HepG2 (cell line): Measurements from ENCODE around the gene MEI1. TPM values are rescaled to one million over a fixed set of nuclear protein-coding genes. Genes with fewer than 3 reads are reported as not detected.

Source experiments
- ATAC-seq: fragments of 200-7000 bp; cut with Tn5 transposase; 3 replicates; pipeline ENCODE4 v1.9.1; 2020; ENCODE audit warnings: mild to moderate bottlenecking, moderate library complexity
- BruUV-seq: library from RNA; stranded (reverse); fragments of 400-500 nt; replicated peaks from 2 replicates; lab custom pipeline; 2021; lab: Mats Ljungman, UMichigan
- CTCF ChIA-PET: fragments of 300-600 bp; formaldehyde crosslinking; extraction: SDS; loops from one replicate; lab custom pipeline; 2021; ENCODE audit warnings: low total read pairs, inconsistent platforms, low intra/inter-chr PET ratio; lab: Yijun Ruan, JAX
- POLR2A ChIA-PET: fragments of 350-600 bp; sonication (Branson Sonifier 250); formaldehyde crosslinking; loops from one replicate; lab custom pipeline; 2020; ENCODE audit warnings: antibody characterized with exemption, inconsistent platforms; lab: Yijun Ruan, JAX
- DNase-seq: peaks from one replicate; pipeline ENCODE4 v3.0.0-alpha.2; 2015; ENCODE audit warnings: low spot score
- FAIRE-seq: peaks from 3 replicates; lab custom pipeline; 2011; peaks lifted over from hg19 to GRCh38; lab: Jason Lieb, UNC
- H2AFZ ChIP-seq: one replicate; pipeline ENCODE4 v1.6.1; 2011; ENCODE audit warnings: low read length, inconsistent platforms
- H3K27ac ChIP-seq: fragments of 300-600 bp; 3 replicates; pipeline ENCODE4 v1.8.0; 2011; ENCODE audit warnings: mixed run types, mild to moderate bottlenecking, mixed read lengths, low read length, inconsistent platforms; ENCODE audit not compliant: insufficient read depth; ENCODE audit errors: extremely low read length
- H3K27me3 ChIP-seq, 2 experiments: fragments of 200-600 bp in 1 of 2; 2 replicates in 1 of 2; 3 replicates in 1 of 2; pipeline versions ENCODE4 v1.6.0 to v1.8.0; 2011; ENCODE audit warnings: low read length in 2 of 2, mild to moderate bottlenecking in 2 of 2, moderate library complexity in 2 of 2, inconsistent platforms in 1 of 2; ENCODE audit not compliant: insufficient read depth in 2 of 2, control insufficient read depth in 1 of 2
- H3K36me3 ChIP-seq, 2 experiments: fragments of 200-600 bp in 1 of 2; replicated peaks in 1 of 2; 2 replicates in 1 of 2; 3 replicates in 1 of 2; pipeline versions ENCODE4 v1.5.1 to v1.8.0; 2011; ENCODE audit warnings: low read length in 2 of 2, inconsistent platforms in 1 of 2; ENCODE audit not compliant: insufficient read depth in 2 of 2, control insufficient read depth in 1 of 2
- H3K4me1 ChIP-seq: 2 replicates; pipeline ENCODE4 v1.5.1; 2012; ENCODE audit warnings: low read length, inconsistent platforms; ENCODE audit not compliant: insufficient read depth
- H3K4me2 ChIP-seq: 2 replicates; pipeline ENCODE4 v1.6.0; 2011; ENCODE audit warnings: low read depth, low read length, inconsistent platforms
- H3K4me3 ChIP-seq, 3 experiments: fragments of 200-600 bp in 1 of 3; sonication (generic), shearing (Covaris generic) in 1 of 3; replicated peaks in 1 of 3; 2 replicates each; pipeline ENCODE4 v1.5.1; 2011 to 2016; ENCODE audit warnings: low read length in 3 of 3, inconsistent platforms in 2 of 3, low read depth in 2 of 3, mild to moderate bottlenecking in 2 of 3, control low read depth in 1 of 3, mixed read lengths in 1 of 3; ENCODE audit not compliant: insufficient read depth in 1 of 3
- H3K79me2 ChIP-seq: one replicate; pipeline ENCODE4 v1.6.1; 2011; ENCODE audit warnings: low read length, inconsistent platforms; ENCODE audit not compliant: insufficient read depth
- H3K9ac ChIP-seq: 2 replicates; pipeline ENCODE4 v1.6.0; 2011; ENCODE audit warnings: mild to moderate bottlenecking, low read depth, low read length, inconsistent platforms; ENCODE audit not compliant: insufficient read depth
- H3K9me3 ChIP-seq: 2 replicates; pipeline ENCODE4 v1.5.1; 2012; ENCODE audit warnings: mild to moderate bottlenecking, low read length
- H4K20me1 ChIP-seq: 2 replicates; pipeline ENCODE4 v1.6.0; 2011; ENCODE audit warnings: inconsistent platforms, mild to moderate bottlenecking, low read length, moderate library complexity; ENCODE audit not compliant: insufficient read depth
- AHR ChIP-seq: IDR thresholded peaks from 2 replicates; pipeline ENCODE4 v1.6.1; 2018; ENCODE audit warnings: missing genetic modification reagents, missing compliant biosample characterization
- CEBPG ChIP-seq: IDR thresholded peaks from 2 replicates; pipeline ENCODE4 v1.6.1; 2016
- DDIT3 ChIP-seq: sonication (generic); formaldehyde crosslinking; IDR thresholded peaks from 2 replicates; pipeline ENCODE4 v1.4.0; 2020; ENCODE audit warnings: mild to moderate bottlenecking, missing genetic modification reagents
- ELK4 ChIP-seq: sonication (generic); formaldehyde crosslinking; IDR thresholded peaks from 2 replicates; pipeline ENCODE4 v1.9.0; 2021; ENCODE audit warnings: missing genetic modification reagents, borderline replicate concordance
- HES4 ChIP-seq: sonication (generic); formaldehyde crosslinking; IDR thresholded peaks from 2 replicates; pipeline ENCODE4 v1.9.0; 2021; ENCODE audit warnings: mild to moderate bottlenecking, missing genetic modification reagents, borderline replicate concordance
- JUN ChIP-seq: sonication (generic); formaldehyde crosslinking; IDR thresholded peaks from 2 replicates; pipeline ENCODE4 v1.4.0; 2020; ENCODE audit warnings: mild to moderate bottlenecking, missing genetic modification reagents
- NBN ChIP-seq: fragments of 450-650 bp; conservative IDR thresholded peaks from 2 replicates; pipeline ENCODE4 v1.6.1; 2017
- PAXIP1 ChIP-seq: sonication (generic); formaldehyde crosslinking; conservative IDR thresholded peaks from 2 replicates; pipeline ENCODE4 v1.4.0; 2020; ENCODE audit warnings: mild to moderate bottlenecking, missing genetic modification reagents, moderate library complexity
- SMARCC2 ChIP-seq: fragments of 450-650 bp; IDR thresholded peaks from 2 replicates; pipeline ENCODE4 v1.6.1; 2017; ENCODE audit warnings: antibody characterized with exemption, mild to moderate bottlenecking
- ZNF30 ChIP-seq: sonication (generic); formaldehyde crosslinking; IDR thresholded peaks from 2 replicates; pipeline ENCODE4 v1.5.0; 2020; ENCODE audit warnings: mild to moderate bottlenecking, missing genetic modification reagents
- ZNF329 ChIP-seq: sonication (generic); formaldehyde crosslinking; IDR thresholded peaks from 2 replicates; pipeline ENCODE4 v1.9.0; 2021; ENCODE audit warnings: low read depth, mild to moderate bottlenecking, missing genetic modification reagents
- ZNF572 ChIP-seq: sonication (generic); formaldehyde crosslinking; IDR thresholded peaks from 2 replicates; pipeline ENCODE4 v1.5.1; 2020; ENCODE audit warnings: mild to moderate bottlenecking, missing genetic modification reagents
- WGBS: methylation state at CpG from one replicate; pipeline ENCODE4 v1.1.6; 2017; ENCODE audit warnings: low lambda C conversion rate; 5-methylcytosine and 5-hydroxymethylcytosine counted together
- in situ Hi-C: cut with HindIII; loops from 2 replicates; pipeline ENCODE4 v1.10.0; 2017; ENCODE audit warnings: low pct_unique_long_range_greater_than_20kb; ENCODE audit not compliant: extremely low pct_ligation_motif_present
- intact Hi-C: fragments of 100-400 bp; cut with micrococcal nuclease; formaldehyde crosslinking; loops from one replicate; pipeline ENCODE4 v1.10.0; 2022; ENCODE audit not compliant: unreplicated experiment
- polyA plus RNA-seq, 8 experiments: library from polyadenylated mRNA; depleted of rRNA in 3 of 8; stranded (reverse) in 7 of 8; unstranded in 1 of 8; fragments of >200 nt; fragmentation: Illumina TruSeq in 4 of 8; extraction: Trizol in 4 of 8; gene quantifications; 2 replicates each; pipeline versions ENCODE4 v1.2.1 to v1.2.3, GENCODE V29; 2011 to 2016; ENCODE audit warnings: low read depth in 4 of 8, missing spikeins in 1 of 8, mixed read lengths in 1 of 8; ENCODE audit not compliant: insufficient read depth in 1 of 8
- total RNA-seq, 5 experiments: library from RNA; depleted of rRNA; stranded (reverse); fragments of >200 nt; fragmentation: Illumina TruSeq; extraction: Trizol; gene quantifications; 2 replicates each; pipeline ENCODE4 v1.2.3, GENCODE V29; 2016; ENCODE audit warnings: low read depth in 1 of 5

The MEI1 gene
- total and polyA plus RNA-seq, 2 of the 13 experiments (the other 11 are each of a cell fraction or from before 2014, with no cell fraction given): 0.75 to 1.9 TPM

- 0 out of 2 replicates have a peak overlapping the region, but pooled peaks have one; percentile 4 for H3K9ac ChIP-seq
- DNase-seq: no peak
Measured at GRCh38 chr22:41845380-41846267, 146.3 kb downstream of the MEI1 start.

More at GRCh38 chr22:41845380-41846267, 146.3 kb downstream of the MEI1 start:
- Histone ChIP-seq H3K27me3 (no peaks in the 10 kb centered on the region), H4K20me1 (peaks cover 90% of the 10 kb centered on the region), H2AFZ (no peak overlapping the region), H3K4me1 (peaks cover 69% of the 10 kb centered on the region), H3K4me2 (peak overlapping the region; percentile 33; the same call in 1 of the 2 replicates), H3K79me2 (peaks cover 93% of the 10 kb centered on the region), H3K4me3 (no peak overlapping the region), H3K9me3 (no peaks in the 10 kb centered on the region), H3K27ac (peak overlapping the region; percentile 19)
- in situ Hi-C loops: no loop called here
- ChIA-PET POLR2A (interaction anchor here (1.0 to 1.6 kb wide), 2 partner anchors 9 to 13 kb away, joined by 3 to 4 read pairs; partner anchors contain the start of gene SREBF2), CTCF (no interaction called here)
- ATAC-seq (no peak), FAIRE-seq (no peak)
- TSS peak; percentile 26 for BruUV-seq
- WGBS: 88% methylated on average over 4 of the region's 4 CpGs
- intact Hi-C loops: no loop called here
- TF ChIP-seq JUN (CRISPR knock-in tag): no peak
- TF ChIP-seq ZNF572 (CRISPR knock-in tag): no peak
- no peak for TF ChIP-seq ZNF30 (CRISPR knock-in tag)
- TF ChIP-seq NBN: no peak
- TF ChIP-seq SMARCC2: no peak
- TF ChIP-seq PAXIP1 (CRISPR knock-in tag): no peak
- no peak for TF ChIP-seq HES4 (CRISPR knock-in tag)
- TF ChIP-seq CEBPG: no peak
- no peak for TF ChIP-seq AHR (CRISPR knock-in tag)
- no peak for TF ChIP-seq ZNF329 (CRISPR knock-in tag)
- TF ChIP-seq ELK4: no peak
- TF ChIP-seq DDIT3 (CRISPR knock-in tag): no peak
- TF ChIP-seq, all 625 proteins: peak for 0
- H3K36me3 ChIP-seq: peaks cover 5 to 29% of the 10 kb centered on the region in 2 experiments
